PC-9 (cell line): Measurements from ENCODE around the gene CNTNAP2. TPM values are rescaled to one million over a fixed set of nuclear protein-coding genes. Genes with fewer than 3 reads are reported as not detected.

Experiments used
- BruUV-seq: library from RNA; stranded (reverse); fragments of 400-500 nt; replicated peaks from 2 replicates; lab custom pipeline; 2021; lab: Mats Ljungman, UMichigan
- CTCF ChIA-PET: fragments of 300-600 bp; sonication (Branson Sonifier 250); formaldehyde crosslinking; loops from one replicate; lab custom pipeline; 2022; ENCODE audit warnings: antibody characterized with exemption; lab: Charles Lee
- POLR2A ChIA-PET: fragments of 300-600 bp; sonication (Branson Sonifier 250); formaldehyde crosslinking; loops from one replicate; lab custom pipeline; 2022; ENCODE audit warnings: antibody characterized with exemption; ENCODE audit not compliant: unreplicated experiment; lab: Charles Lee
- DNase-seq, 2 experiments: peaks; one replicate each; pipeline versions ENCODE4 v3.0.0 to v3.0.0-alpha.2; 2015 to 2022; ENCODE audit warnings: mixed read lengths in 1 of 2
- H2AFZ ChIP-seq: fragments of 200-600 bp; sonication (generic); 2 replicates; pipeline ENCODE4 v1.8.1; 2017; ENCODE audit warnings: antibody characterized with exemption
- H3F3A ChIP-seq: fragments of 200-600 bp; sonication (generic); 2 replicates; pipeline ENCODE4 v1.8.1; 2017; ENCODE audit warnings: antibody characterized with exemption, mild to moderate bottlenecking, low read depth; ENCODE audit not compliant: insufficient read depth
- H3K27ac ChIP-seq: fragments of 200-600 bp; sonication (generic); 2 replicates; pipeline ENCODE4 v1.6.1; 2016; ENCODE audit warnings: mixed run types
- H3K27me3 ChIP-seq: fragments of 200-600 bp; sonication (generic); 2 replicates; pipeline ENCODE4 v1.6.1; 2016; ENCODE audit warnings: low read depth, mixed run types; ENCODE audit not compliant: insufficient read depth
- H3K36me3 ChIP-seq: fragments of 200-600 bp; sonication (generic); 2 replicates; pipeline ENCODE4 v1.6.1; 2016; ENCODE audit warnings: low read depth, mixed run types
- H3K4me1 ChIP-seq: fragments of 200-600 bp; sonication (generic); replicated peaks from 2 replicates; pipeline ENCODE4 v1.6.1; 2016; ENCODE audit warnings: mixed run types; ENCODE audit not compliant: insufficient read depth
- H3K4me2 ChIP-seq: fragments of 200-600 bp; sonication (generic); 2 replicates; pipeline ENCODE4 v1.6.1; 2017; ENCODE audit warnings: mixed run types
- H3K4me3 ChIP-seq: fragments of 200-600 bp; sonication (generic); 2 replicates; pipeline ENCODE4 v1.6.1; 2016; ENCODE audit warnings: mixed run types
- H3K79me2 ChIP-seq: fragments of 200-600 bp; sonication (generic); 2 replicates; pipeline ENCODE4 v1.6.1; 2017; ENCODE audit warnings: low read depth, mixed run types
- H3K9me2 ChIP-seq: fragments of 200-600 bp; sonication (generic); 2 replicates; pipeline ENCODE4 v1.8.1; 2017; ENCODE audit warnings: mild to moderate bottlenecking; ENCODE audit not compliant: insufficient read depth
- H3K9me3 ChIP-seq: fragments of 200-600 bp; sonication (generic); 2 replicates; pipeline ENCODE4 v1.8.1; 2016; ENCODE audit warnings: low read depth; ENCODE audit not compliant: insufficient read depth
- H4K20me1 ChIP-seq: fragments of 200-600 bp; sonication (generic); 2 replicates; pipeline ENCODE4 v1.8.1; 2017; ENCODE audit not compliant: insufficient read depth
- EZH2 ChIP-seq: fragments of 200-600 bp; sonication (generic); IDR thresholded peaks from 2 replicates; pipeline ENCODE4 v1.8.0; 2017; ENCODE audit warnings: antibody characterized with exemption, low read depth
- intact Hi-C: fragments of 100-400 bp; cut with micrococcal nuclease; formaldehyde crosslinking; loops from one replicate; pipeline ENCODE4 v1.10.0; 2022; ENCODE audit not compliant: unreplicated experiment
- total RNA-seq: library from RNA; stranded (reverse); gene quantifications from 2 replicates; pipeline ENCODE4 v1.2.3, GENCODE V29; 2021
- TF ChIP-seq, protein P1 (sequence below): fragments of 200-600 bp; sonication (generic); conservative IDR thresholded peaks from 2 replicates; pipeline ENCODE4 v1.6.1; 2017; ENCODE audit warnings: mixed run types, antibody characterized with exemption, mild to moderate bottlenecking, moderate library complexity

Gene CNTNAP2
- total RNA-seq, 1 experiment from 2014 or later = not detected

- H3K4me2 ChIP-seq = no peak overlapping the region
- H3K4me1 ChIP-seq = no peaks in the 10 kb centered on the region
- no peaks in the 10 kb centered on the region for H4K20me1 ChIP-seq
- no TSS peak for BruUV-seq
- no peaks in the 10 kb centered on the region for H3K27me3 ChIP-seq
- H3F3A ChIP-seq = no peaks in the 10 kb centered on the region
- no peaks in the 10 kb centered on the region for H3K79me2 ChIP-seq
- no peaks in the 10 kb centered on the region for H3K9me2 ChIP-seq
- intact Hi-C loops = no loop called here
- no peak for TF ChIP-seq EZH2
- TF ChIP-seq, protein P1, sequence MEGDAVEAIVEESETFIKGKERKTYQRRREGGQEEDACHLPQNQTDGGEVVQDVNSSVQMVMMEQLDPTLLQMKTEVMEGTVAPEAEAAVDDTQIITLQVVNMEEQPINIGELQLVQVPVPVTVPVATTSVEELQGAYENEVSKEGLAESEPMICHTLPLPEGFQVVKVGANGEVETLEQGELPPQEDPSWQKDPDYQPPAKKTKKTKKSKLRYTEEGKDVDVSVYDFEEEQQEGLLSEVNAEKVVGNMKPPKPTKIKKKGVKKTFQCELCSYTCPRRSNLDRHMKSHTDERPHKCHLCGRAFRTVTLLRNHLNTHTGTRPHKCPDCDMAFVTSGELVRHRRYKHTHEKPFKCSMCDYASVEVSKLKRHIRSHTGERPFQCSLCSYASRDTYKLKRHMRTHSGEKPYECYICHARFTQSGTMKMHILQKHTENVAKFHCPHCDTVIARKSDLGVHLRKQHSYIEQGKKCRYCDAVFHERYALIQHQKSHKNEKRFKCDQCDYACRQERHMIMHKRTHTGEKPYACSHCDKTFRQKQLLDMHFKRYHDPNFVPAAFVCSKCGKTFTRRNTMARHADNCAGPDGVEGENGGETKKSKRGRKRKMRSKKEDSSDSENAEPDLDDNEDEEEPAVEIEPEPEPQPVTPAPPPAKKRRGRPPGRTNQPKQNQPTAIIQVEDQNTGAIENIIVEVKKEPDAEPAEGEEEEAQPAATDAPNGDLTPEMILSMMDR = no peak
- no peak overlapping the region for H3K4me3 ChIP-seq
- DNase-seq = no peak
- no peaks in the 10 kb centered on the region for H3K9me3 ChIP-seq
- CTCF ChIA-PET = no interaction called here
- POLR2A ChIA-PET = no interaction called here
- no peak overlapping the region for H2AFZ ChIP-seq
- H3K27ac ChIP-seq = no peak overlapping the region
- H3K36me3 ChIP-seq = no peaks in the 10 kb centered on the region
Measured at GRCh38 chr7:147912291-147912690, 1795.7 kb downstream of the CNTNAP2 start.

DNA sequence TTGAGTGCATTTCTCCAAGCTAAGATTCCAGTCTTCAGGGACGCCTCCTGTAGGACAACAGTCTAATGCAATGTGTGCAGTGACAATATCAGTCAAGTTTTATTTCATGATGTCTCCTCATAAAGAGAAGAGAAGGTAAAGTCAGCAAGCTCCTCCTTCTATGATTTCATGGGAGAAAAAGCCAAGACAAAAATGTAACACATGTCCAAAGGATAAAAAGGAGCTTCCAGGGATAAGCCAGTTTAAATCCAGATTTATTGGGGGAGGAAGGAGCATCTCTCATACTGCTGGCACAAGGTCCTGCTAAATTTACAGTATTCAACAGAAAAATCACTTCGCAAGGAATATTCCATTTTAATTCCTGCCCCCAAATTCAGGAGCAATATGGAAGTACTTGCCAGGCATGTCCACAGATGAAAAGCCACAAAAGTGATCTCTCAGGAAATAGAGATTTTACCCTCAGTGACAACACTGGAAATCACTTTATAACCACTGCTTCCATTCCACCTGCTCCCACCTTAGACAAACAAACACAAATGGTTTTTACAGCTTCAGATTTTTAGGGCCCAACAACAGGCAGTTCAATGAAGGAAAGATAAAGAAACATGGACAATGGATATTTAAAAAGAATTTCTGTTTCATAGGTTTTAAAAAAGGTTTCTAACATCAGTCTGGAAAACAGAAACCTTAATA, 1796.5 kb downstream of the CNTNAP2 start:
- no peaks in the 10 kb centered on the region for H4K20me1 ChIP-seq
- H3K9me3 ChIP-seq = no peaks in the 10 kb centered on the region
- POLR2A ChIA-PET = no interaction called here
- CTCF ChIA-PET = no interaction called here
- H3K4me2 ChIP-seq = no peak overlapping the region
- H3K4me3 ChIP-seq = no peak overlapping the region
- no peak for TF ChIP-seq EZH2
- TF ChIP-seq, protein P1 = no peak
- H3K9me2 ChIP-seq = no peaks in the 10 kb centered on the region
- H3K36me3 ChIP-seq = no peaks in the 10 kb centered on the region
- no peak overlapping the region for H3K27ac ChIP-seq
- no peaks in the 10 kb centered on the region for H3F3A ChIP-seq
- no TSS peak for BruUV-seq
- H3K79me2 ChIP-seq = no peaks in the 10 kb centered on the region
- no peaks in the 10 kb centered on the region; the same call in 1 of the 2 replicates for H3K27me3 ChIP-seq
- intact Hi-C loops = no loop called here
- no peak for DNase-seq
- no peaks in the 10 kb centered on the region for H3K4me1 ChIP-seq
- H2AFZ ChIP-seq = no peak overlapping the region

GRCh38 chr7:147915781-147916180, 1799.2 kb downstream of the CNTNAP2 start:
- H3K27me3 ChIP-seq = peaks cover 8% of the 10 kb centered on the region; the same call in 1 of the 2 replicates
- no peak overlapping the region for H3K4me3 ChIP-seq
- H3F3A ChIP-seq = no peaks in the 10 kb centered on the region
- CTCF ChIA-PET = interaction anchor here (0.6 kb wide), 1 partner anchor 1042 kb away, joined by 6 read pairs; no protein-coding TSS in a partner anchor
- BruUV-seq = no TSS peak
- no peaks in the 10 kb centered on the region for H3K9me2 ChIP-seq
- H3K4me1 ChIP-seq = no peaks in the 10 kb centered on the region
- H3K9me3 ChIP-seq = no peaks in the 10 kb centered on the region
- POLR2A ChIA-PET = no interaction called here
- no peaks in the 10 kb centered on the region for H3K79me2 ChIP-seq
- no peak overlapping the region for H2AFZ ChIP-seq
- H4K20me1 ChIP-seq = no peaks in the 10 kb centered on the region
- no peaks in the 10 kb centered on the region for H3K36me3 ChIP-seq
- H3K27ac ChIP-seq = no peak overlapping the region
- H3K4me2 ChIP-seq = no peak overlapping the region
- intact Hi-C loops = no loop called here
- TF ChIP-seq, protein P1 = no peak
- TF ChIP-seq EZH2 = no peak
- no peak for DNase-seq
